Activated effector memory CD4-positive, alpha-beta T cell treated with Interleukin-2 at 50 U/mL for 16 hours (primary cell): ENCODE results near the gene FAM193A.
"Not testable (repeated sequence)": the region's sequence is repeated elsewhere in the genome, so short reads cannot be mapped to it uniquely, and the experiment has no call there.

Source experiments
- DNase-seq: peaks from one replicate; pipeline ENCODE4 v3.0.0-alpha.2; 2020

FAM193A gene

DNA sequence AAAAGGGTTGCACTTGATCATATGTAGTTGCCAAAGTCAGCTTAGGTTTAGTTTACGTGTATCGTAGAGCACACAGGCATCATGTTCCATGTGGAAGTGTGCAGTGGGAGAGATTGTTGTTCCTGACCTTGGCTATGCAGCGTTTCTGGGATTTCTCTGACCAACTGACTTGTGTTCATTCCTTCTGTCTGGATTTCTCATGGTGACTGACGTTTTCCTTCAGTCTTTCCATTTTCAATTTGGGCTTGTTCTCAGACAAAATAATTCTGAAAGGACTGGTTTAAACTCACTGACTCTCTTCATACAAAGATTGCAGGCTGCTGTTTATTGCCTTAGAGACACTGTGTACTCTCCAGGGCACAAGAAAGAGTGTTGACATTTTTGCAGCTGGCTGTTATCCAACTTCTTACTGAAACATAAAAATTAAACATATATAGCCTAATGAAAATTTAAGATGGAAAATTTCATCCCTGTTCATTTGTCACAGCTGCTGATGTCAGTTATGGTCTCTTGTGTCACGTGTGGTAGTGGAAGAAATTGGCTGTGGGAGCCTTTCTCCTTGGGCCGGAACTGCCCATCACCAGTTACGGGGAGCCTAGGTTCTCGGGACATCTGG lies 124.3 kb downstream of the FAM193A start:
- DNase-seq = no peak

DNA sequence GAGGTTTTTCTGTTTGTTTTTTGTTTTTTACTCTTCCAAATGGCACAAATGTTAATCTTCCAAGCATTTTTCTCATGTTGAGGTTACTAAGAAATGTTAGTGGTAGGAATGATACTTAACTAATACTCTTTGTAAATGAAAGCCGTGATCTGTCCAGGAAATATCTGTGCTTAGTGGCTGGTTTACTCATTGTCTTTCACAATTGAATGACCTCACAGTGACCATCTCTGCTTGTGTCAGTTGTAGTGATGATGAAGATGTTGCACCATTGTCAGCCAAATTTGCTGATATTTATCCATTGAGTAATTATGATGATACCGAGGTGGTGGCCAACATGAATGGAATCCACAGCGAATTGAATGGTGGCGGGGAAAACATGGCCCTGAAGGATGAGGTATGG lies 126.2 kb downstream of the FAM193A start:
- no peak for DNase-seq

DNA sequence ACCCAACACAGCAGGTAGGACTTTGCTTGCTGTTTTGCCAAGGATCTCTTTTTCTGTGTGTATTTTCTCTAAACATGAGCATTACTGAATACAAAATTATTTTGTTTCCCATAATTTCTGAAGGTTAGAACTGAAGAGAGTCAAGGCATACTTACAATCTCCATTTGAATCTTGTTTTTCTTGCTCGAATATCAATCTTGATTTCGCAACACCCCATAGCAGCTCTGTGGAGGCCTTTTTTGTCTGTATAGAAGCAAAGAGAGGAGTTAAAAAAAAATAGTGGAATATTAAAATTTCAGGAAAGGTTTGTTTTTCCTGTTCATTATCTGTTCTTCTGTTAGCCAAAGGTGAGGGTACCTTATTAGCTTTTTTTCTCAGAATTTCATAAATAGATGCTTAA lies 126.8 kb downstream of the FAM193A start:
- DNase-seq = no peak

DNA sequence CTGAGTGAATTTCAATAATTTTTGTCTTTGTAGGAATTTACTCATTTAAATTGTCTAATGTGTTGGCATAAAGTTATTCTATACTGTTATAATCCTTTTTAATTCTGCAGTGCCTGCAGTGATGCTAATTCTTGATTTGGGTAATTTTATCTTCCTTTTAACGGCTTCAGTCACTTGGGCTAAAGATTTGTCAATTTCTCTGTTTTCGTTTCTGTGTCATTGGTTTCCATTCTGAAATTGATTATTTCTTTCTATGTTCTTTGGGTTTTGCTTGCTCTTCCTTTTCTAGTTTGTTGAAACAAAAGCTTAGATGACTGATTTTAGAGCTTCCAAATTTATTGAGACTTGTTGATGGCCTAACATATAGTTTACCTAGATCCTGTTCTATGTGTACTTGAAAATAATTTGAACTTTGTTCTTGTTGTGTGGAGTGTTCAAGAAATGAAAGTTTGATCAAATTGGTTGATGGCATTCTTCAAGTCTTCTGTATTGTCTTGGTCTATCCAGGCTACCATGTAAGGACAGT lies 130.3 kb downstream of the FAM193A start:
- no peak for DNase-seq

DNA sequence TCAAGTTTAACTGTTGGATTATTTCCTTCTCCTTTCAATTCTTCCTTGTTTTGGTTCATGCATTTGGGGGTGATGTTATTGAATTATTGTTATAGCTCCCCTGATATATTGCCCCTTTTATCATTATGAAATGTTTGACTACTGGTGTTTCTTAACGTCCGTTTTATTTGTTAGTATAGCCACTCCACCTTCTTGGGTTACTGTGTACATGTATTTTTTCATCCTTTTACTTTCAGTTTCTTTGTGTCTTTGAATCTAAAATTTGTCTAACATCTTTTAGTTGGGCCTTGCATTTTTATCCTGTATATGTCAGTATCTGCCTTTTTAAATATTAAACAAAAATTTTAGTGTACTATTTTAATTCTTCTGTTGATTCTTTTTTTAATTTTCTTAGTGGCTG lies 131.0 kb downstream of the FAM193A start:
- DNase-seq = no peak

DNA sequence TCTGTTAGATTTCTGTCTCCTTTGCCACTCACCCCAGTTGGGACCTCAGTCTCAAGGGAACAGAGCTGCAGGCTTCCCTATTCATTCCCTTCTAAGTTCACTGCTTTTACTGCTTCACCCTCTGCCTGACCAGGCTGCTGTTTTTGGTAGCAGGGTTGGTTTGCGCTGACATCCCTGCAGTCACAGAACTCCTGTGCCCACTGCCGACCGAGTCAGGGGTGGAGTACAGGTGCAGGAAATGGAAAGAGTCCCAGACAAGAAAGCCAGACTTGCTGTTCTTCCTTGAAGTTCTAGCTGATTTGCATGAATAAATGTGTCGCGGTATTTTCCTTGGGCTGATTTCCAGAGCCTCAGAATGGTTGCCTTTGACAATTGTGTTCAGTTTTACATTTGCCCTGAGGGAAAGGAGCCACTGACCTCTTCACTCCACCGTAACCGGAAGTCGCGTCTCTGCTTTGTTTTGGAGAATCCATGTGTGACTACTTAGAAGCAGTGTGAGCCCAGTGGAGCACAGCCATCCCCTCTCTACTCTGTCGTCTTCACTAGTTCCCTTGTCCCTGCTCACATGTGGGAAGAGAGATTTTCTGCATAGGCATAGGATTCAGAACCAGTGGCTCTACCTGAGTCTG lies 134.9 kb downstream of the FAM193A start:
- DNase-seq = no peak

DNA sequence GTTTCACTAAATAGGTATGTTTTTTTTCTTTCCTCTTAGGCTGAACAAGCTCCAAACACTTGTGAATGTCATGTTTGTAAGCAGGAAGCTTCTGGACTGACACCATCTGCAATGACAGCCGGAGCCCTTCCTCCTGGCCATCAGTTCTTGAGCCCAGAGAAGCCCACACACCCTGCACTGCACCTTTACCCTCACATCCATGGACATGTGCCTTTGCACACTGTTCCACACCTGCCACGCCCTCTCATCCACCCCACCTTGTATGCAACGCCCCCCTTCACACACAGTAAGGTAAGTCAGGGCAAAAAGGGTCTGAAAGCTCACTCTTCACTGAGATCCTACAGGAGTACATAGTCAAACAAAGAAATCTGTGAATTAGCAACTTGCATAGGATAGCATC lies 135.6 kb downstream of the FAM193A start:
- no peak for DNase-seq

DNA sequence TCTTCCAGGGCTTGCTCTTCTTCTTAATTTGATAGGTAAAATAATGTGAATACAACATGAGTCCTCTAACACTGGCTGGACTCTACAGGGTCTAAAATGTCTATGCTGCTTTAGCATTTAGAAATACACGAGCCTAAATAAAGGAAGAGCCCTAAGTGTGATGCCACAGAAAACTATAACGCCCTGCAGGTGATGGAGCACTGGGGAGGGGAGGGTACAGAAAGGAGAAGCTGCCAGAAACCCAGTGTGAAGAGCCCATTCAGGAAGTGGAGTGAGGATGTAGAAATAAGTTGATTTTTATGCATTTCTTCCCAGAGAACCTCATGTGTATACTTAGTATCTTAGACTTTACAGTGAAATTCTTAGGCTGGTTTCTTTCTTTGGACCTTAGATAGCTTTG lies 136.3 kb downstream of the FAM193A start:
- DNase-seq = no peak

DNA sequence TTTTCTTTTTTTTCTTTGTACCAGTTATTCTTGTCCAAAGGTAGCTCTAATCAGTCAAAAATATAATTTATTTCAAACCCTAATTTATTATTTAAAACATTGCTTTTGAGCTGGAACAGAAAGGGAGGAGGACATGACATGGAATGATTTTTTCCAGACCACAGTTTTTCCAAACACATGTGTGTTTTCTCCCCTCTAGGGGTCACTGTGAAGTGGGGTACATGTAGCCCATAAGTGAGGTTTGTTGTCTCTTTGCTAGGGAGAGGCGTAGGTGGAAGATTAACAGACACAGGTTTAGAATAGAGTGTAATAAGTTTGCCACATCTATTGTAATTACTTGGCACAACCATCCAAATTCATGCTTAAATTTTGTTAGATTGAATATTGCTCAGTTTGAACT lies 136.7 kb downstream of the FAM193A start:
- no peak for DNase-seq

DNA sequence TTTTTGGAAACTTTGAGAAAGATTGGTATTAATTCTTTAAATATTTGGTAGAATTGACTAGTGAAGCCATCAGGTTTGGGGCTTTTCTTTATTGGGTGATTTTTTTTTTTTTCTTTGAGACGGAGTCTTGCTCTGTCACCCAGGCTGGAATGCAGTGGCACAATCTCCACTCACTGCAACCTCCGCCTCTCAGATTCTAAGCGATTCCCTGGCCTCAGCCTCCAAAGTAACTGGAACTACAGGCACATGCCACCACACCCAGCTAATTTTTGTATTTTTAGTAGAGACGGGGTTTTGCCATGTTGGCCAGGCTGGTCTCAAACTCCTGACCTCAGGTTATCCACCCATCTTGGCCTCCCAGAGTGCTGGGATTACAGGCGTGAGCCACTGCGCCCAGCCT lies 143.3 kb downstream of the FAM193A start:
- DNase-seq = not testable (repeated sequence)

DNA sequence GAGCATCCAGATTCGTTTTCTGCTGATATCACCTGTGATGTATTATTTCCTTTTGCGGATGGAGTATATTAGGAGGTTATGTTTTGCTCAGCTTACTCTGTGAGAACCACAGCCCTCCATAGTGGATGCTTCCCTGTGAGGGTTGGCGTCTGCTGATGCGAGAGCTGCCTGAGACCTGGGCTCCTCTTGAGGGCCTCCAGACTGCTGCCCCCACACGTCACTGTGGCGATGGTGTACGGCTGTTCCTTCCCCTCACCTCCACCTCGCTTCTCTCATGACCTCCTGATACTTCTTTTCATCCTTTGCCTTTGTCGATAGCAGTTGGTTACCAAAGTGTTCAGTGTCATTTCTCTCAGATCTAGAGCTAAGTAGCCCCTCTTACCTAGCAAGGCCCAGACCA lies 148.0 kb downstream of the FAM193A start:
- no peak for DNase-seq

DNA sequence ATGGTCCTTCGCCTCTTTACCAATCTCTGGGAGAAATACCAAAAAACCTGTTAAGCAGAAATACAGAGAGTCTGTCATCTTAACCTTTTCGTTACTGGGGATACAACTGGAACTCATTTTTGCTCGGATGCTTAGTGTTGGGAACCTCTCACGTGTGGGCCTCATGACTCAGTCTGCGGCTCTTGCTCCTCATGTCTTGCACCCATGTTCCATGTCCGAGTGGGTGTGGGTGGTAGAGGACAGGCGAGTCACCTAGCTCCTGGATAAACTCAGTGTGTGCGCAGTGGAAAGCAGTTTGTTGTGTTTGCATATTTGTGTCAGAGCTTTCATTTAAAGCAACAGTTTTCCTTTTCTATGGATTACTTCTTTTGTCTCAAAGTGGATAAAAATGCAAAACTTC lies 149.1 kb downstream of the FAM193A start:
- no peak for DNase-seq

DNA sequence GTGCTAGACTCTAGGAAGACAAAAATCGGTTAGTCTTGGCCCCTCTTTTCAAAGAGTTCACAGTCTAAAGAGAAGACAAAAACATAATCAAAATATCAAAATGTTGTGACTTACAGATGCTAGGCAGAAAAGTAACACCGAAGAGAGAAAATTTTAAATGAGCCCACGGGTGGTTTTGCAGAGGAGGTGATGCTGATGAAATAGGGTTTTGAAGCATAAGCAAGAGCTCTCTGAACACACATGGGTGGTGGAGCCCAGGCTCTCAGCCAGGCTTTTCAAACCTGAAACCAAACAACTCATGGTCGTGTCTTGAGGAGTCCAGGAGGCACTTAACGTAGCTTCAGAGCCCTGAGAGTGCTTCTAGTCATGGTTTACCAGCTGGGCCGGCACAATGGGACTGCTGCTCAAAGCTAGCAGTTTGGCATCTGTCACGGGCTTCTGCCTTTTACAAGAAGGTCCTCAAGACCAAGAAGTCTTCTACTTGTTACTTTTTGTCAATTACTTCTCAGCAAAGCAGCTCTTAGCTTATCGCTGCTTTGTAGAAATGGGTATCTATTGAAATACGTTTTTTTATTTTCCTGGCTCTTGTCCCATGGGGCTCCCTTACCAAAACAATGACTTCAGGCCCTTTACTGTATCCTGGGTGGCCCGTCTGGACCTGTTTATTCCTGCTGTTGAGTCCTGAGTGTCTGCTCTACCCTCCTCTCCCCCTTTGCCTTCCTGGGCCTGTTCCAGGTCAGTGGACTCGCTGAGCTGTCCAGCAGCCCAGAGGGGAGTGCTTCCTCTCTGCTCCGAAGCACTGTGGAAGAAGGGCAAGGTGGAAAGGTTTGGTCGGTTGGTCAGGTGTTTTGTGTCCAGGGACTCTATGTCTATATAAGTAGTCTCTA lies 150.2 kb downstream of the FAM193A start:
- no peak for DNase-seq

DNA sequence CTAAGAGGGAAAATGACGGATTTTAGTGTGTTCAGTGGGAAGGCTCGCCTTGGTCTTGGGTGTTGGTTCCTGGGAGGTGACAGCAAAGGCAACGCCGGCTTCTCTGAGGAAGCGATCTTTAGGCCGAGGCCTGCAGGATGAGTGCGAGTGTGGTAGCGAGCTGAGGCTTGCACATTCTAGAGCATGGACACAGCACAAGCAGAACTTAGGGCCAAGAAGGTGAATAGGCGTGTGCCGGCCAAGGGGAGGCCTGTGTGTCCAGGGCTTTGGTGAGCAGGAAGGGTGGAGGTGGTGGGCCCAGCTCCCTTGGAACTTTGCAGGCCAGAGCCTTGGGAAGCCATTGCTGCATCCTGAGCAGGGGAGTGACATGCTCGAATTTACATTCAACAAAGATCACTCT lies 151.8 kb downstream of the FAM193A start:
- no peak for DNase-seq

DNA sequence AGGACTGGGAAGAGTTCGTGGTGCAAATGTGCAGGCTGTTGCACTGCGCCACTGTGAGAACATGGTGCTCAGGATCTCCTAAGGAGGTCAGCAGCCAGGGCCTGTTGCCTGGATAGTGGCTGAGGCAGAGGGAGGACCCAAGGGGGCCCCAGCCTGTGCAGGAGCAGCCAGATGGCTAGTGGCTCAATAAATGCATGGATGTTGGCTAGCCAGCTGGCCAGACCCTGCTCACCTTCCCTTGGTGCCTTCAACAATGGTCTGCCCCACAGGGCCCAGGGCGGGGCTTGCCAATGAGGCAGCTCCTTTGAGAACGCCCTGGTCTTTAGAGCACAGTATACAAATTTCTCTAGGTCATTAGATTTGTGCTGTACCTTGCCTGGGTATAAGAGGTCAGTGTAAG lies 152.2 kb downstream of the FAM193A start:
- no peak for DNase-seq

DNA sequence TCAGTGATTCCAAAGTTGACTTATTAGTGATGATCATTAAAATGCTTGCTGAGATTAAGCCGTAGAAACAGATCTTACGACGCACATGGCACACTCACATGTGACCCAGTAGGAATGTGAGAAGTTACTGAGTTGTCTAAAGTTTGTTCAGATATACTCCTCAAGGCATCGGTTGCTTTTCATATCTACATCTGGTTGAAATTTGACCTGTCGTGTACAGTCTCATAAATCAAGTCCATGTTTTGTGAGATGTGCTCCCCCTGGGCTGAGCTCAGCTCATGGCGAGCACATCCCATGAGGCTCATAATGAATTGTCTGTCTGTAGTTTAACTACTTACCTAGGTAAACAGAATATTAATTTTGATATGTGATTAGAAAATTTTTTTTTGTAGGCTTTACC lies 152.7 kb downstream of the FAM193A start:
- no peak for DNase-seq

DNA sequence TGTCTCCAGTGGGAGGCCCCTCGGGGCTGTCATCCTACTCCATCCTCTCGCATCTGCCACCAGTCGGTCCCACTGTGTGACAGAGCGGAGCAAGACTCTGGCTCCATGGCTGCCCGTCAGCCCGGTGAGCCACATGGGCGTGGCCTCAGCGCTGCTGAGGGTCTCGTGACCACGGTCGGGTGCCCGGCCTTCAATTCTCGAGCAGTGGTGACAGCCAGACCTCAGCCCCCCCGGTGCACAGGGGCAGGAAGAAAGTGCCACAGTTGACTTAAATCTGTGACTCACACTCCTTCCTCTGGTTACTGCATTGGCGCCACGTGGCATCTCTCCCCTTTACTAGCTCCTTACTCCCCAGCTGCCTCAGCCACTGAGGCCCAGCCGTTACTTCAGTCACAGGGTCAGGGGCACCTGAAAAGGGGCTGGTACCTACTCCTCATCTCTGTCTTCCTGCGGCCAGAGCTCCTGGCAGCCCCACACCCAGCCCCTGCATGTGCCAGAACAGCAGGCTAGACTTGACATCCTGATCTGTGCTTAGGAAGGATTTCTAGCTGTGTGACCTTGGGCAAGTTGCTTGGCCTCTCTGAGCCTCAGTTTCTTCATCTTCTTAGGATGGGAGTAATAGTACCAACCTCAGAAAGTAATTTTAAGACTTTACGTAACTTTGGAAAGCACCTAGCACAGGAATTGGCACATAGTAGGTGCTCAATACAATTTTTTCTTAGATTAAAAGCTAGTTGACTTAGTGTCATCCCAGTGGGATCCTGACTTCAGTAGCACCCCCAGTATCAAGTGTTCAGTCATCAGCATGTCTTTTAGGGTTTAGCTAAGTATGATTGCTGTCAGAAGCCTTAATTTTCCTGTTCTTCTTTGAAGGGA lies 153.6 kb downstream of the FAM193A start:
- no peak for DNase-seq

DNA sequence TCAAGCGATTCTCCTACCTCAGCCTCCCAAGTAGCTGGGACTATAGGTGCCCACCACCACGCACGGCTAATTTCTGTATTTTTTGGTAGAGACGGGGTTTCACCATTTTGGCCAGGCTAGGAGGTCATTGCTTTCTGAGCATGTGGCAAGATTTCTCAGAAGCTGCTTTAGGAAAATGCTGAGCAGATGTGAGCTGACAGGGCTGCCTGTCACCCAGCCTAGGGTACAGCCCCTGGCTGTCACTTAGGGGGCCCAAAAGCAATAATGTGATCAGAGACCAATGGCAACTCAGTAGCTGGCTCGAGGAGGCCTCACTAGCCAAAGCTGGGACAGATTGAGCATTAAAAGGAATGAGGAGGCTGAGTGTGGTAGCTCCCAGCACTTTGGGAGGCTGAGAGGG lies 154.9 kb downstream of the FAM193A start:
- DNase-seq = no peak

DNA sequence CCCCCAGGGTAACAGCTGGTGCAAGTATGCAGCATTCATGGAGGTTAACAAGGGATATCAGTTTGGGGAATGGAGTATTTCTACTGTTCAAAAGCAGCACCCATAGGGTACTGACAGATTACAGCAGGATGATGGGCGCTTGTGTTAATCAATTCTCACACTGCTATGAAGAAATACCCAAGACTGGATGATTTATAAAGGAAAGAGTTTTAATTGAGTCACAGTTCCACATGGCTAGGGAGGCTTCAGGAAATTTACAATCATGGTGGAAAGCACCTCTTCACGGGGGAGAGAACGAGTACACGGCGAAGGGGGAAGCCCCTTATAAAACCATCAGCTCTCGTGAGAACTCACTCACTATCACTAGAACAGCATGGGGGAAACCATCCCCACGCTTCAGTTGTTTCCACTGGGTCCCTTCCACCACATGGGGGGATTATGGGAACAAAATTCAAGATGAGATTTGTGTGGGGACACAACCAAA lies 155.5 kb downstream of the FAM193A start:
- no peak for DNase-seq

DNA sequence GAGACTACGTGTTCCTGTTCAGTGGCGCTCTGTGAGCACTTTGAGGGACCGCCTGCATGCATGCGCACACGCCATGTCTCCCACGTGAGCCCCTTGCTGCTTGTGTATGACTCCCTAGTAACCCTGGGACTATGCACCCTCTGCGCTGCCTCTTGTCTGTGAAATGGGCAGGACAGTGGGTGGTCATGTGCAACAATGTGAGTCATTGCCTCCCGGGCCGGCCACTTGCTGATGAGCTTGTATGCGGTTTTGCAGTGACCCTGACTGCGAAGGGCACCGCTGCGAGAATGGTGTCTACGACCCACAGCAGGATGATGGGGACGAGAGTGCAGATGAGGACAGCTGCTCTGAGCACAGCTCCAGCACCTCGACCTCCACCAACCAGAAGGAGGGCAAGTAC lies 158.2 kb downstream of the FAM193A start:
- no peak for DNase-seq

DNA sequence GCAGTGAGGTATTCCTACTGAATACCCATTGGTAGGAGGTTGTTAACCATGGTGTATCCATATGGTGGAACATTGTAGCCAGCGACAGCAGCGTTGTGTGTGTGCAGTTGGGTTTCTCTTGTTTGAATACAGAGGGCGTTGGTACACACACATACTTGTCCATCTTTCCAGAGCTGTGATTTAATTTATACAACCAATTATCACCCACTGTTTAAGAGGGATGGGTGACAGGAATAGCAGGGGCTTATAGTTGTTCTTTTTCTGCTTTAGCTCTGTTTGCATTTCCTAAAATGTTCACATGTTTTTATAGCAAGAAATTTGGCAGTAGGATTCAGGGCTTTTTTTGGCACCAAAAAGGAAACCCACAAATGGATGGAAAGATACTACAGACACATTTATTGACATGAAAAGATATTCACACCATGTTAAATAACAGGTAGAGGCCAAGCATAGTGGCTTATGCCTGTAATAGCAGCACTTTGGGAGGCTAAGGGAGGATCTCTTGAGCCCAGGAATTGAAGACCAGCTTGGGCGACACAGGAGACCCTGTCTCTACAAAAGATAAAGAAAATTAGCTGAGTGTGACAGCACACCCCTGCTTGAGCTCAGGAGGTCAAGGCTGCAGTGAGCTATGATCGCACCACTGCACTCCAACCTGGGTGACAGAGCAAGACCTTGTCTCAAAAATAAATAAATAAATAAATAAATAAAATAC lies 159.1 kb downstream of the FAM193A start:
- DNase-seq = no peak

DNA sequence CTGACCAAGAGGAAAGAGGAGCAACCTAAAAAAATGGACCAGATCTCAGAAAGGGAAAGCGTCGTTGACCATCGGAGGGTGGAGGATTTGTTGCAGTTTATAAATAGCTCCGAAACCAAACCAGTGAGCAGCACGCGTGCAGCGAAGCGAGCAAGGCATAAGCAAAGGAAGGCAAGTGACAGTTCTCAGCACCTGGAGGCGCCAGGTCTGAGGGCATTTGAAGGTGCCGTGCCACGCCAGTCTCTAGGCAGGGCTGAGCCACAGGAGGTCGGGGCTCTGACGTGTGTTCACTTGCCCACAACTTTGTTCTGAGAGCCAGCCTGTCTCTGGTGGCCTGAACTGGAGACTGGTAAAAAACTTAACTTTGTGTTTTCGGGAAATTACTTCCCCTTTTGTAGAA lies 160.0 kb downstream of the FAM193A start:
- DNase-seq = no peak
